Uterus (tissue), 2 donors: ENCODE measurements around the gene CCDC150.

Source experiments
- CTCF ChIP-seq, 4 experiments: fragments of 200-600 bp in 2 of 4; fragments of 450-650 bp in 2 of 4; sonication (generic) in 2 of 4; IDR thresholded peaks; one replicate each; pipeline ENCODE4 v1.5.1; 2016 to 2019; ENCODE audit warnings: antibody characterized with exemption in 4 of 4, mild to moderate bottlenecking in 2 of 4, moderate library complexity in 1 of 4
- POLR2A ChIP-seq, 2 donors: fragments of 450-650 bp; IDR thresholded peaks; one replicate each; pipeline ENCODE4 v1.6.1; 2016; ENCODE audit warnings: antibody characterized with exemption in 2 of 2, mild to moderate bottlenecking in 1 of 2, moderate library complexity in 1 of 2

- TF ChIP-seq CTCF (IDR thresholded peaks at IDR 0.05) (no peak), POLR2A (IDR thresholded peaks at IDR 0.05) (no peak)
Measured at GRCh38 chr2:196613302-196613701, 26.2 kb upstream of the CCDC150 start.
